ENCODE results near the gene PDS5A.
"Not testable (repeated sequence)": the region's sequence is repeated elsewhere in the genome, so short reads cannot be mapped to it uniquely, and the experiment has no call there.

The PDS5A gene

DNA sequence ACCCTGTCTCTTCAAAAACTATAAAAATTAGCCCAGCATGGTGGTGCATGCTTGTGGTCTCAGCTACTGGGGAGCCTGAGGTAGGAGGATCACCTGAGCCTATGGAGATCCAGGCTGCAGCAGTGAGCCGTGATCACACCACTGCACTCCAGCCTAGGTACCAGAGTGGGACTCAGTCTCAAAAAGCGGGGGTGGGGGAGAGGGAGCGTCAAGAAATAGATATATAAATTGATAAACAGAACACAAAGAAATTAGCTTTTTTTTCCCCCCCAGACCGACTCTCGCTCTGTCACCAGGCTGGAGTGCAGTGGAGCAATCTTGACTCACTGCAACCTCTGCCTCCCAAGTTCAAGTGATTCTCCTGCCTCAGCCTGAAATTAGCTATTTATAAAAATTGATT lies 14.1 kb downstream of the PDS5A start:
- DNase-seq = no peak

DNA sequence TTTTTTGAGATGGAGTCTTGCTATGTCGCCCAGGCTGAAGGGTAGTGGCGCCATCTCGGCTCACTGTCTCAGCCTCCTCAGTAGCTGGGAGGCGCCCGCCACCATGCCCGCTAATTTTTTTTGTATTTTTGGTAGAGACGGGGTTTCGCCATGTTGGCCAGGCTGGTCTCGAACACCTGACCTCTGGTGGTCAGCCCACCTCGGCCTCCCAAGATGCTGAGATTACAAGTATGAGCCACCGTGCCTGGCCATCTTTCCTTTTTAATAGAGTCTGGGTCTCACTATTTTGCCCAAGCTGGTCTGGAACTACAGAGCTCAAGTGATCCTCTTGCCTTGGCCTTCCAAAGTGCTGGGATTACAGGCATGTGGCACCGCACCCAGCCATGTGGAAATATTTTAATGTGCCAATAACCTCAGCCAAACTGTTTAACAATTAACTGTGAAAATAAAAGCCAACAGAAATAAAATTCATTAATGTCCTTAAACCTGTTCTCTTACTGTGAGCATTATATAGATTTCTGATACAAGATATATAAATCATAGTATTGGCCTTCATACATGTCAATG lies 16.3 kb downstream of the PDS5A start:
- DNase-seq = no peak

DNA sequence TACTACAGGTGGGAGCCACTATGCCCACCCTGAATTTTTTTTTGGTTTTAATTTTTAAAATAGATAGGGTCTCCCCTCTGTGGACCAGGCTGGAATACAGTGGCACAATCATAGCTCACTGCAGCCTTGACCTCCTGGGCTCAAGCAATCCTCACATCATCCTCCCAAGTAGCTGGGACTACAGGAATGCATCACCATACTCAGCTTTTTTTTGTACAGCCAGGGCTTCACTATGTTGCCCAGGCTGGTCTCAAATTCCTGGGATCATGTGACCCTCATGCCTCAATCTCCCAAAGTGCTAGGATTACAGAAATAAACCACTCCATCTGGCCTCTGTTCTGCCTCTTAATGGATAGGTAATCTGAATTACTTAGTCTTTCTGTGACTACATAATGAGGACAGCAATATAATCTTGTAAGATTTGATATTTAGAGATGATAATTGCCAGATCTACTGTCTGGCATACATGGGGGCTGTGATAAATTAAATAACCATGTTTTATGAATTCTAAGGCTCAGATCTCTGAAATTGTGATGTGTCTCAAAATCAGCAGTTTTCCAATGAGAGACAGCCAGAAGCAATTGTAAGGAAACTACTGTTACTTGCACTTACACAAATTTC lies 26.7 kb downstream of the PDS5A start:
- no peak for DNase-seq

DNA sequence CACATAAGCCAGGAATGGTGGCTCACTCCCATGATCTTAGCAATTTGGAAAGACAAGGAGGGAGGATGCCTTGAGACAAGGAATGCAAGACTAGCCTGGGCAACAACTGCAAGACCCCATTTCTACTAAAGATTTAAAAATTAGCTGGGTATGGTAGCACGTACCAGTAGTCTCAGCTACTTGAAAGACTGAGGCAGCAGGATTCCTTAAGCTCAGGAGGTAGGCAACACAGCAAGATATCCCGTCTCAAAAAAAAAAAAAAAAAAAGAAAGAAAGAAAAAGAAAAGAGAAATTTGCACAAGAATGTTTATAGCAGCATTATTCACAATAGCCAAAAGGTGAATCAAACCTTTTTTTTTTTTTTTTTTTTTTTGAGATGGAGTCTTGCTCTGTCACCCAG lies 29.7 kb downstream of the PDS5A start:
- no peak for DNase-seq

DNA sequence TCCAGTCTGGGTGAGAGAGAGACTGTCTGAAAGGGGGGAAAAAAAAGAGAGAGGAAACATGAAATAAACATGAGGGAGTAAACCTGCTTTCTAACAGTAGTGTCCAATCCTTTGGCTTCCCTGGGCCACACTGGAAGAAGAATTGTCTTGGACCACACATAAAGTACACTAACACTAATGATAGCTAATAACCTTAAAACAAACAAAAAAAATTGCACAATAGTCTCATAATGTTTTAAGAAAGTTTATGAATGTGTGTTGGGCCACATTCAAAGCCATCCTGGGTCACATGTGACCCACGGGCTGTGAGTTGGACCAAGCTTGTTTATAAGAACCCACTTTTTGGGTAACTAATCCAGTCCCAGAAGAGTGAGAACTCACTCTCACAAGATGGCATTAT lies 30.3 kb downstream of the PDS5A start:
- no peak for DNase-seq

DNA sequence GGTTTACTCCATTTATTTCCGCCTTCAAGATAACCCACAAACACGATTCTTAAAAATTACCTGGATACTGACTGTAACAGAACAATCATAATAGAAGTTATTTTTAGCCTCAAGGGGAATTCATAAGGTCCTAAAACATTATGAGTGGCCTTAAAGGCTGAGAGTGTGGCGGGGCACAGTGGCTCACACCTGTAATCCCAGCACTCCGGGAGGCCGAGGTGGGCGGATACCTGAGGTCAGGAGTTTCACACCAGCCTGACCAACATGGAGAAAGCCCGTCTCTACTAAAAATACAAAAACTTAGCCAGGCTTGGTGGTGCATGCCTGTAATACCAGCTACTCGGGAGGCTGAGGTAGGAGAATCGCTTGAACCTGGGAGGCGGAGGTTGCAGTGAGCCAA lies 33.5 kb downstream of the PDS5A start:
- not testable (repeated sequence) for DNase-seq

DNA sequence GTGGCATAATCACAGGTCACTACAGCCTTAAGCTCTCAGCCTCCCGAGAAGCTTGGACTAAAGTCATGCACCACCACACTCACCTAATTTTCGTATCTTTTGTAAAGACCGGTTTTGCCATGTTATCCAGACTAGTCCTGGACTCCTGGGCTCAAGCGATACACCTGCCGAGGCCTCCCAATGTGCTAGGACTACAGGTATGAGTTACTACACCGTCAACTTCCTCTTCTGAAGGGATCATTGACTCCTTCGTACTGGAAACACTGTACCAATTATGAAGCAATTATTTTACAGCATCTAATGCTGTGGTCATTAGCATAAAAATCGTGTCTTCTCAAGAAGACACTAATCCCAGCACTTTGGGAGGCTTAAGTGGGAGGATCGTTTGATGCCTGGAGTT lies 35.2 kb downstream of the PDS5A start:
- DNase-seq = no peak

DNA sequence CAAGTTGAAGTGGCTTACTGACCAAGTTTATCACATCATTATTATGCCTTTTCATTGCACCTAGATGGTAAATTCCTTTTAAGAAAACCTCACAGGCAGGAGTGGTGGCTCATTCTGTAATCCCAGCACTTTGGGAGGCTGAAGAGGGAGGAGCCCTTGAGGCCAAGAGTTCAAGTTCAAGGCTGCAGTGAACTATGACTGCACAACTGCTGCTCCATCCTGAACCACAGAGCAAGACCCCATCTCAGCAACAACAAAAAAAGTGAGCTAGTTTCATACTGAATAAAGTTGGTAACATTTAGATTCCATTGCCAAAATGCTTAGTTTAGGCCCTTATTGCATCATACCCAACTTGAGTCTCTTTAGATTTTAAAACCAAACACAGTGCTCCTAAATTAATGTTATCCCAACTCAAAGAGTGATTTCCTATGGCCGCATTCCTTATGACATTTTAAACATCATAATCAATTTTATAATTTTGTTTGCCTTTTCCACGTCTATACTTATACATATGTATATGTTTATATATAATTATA lies 36.0 kb downstream of the PDS5A start:
- DNase-seq = no peak

DNA sequence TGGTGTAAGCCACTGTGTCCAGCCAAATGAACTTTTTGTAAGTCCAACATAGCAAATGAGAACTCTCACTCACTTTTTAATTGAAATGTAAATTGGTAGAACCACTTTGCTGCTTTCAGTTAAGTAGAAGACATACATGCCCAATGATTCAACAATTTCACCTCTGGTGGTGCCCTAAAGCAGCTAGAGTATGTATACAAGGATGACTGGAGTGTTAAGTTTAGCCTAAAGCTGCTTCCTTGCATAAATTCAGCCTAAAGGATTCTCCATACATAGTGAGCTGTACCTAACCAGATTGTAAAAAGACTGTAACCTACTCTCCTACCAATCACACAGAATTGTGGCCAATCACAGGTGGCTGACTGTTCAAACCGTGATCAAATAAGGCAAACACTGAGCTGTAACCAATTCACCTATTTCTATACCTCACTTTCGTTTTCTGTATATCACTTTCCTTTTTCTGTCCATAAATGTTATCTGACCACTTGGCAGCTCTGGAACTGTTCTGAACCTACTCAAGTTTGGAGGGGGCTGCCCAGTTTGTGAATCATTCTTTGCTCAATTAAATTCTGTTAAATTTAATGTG lies 39.9 kb downstream of the PDS5A start:
- no peak for DNase-seq

DNA sequence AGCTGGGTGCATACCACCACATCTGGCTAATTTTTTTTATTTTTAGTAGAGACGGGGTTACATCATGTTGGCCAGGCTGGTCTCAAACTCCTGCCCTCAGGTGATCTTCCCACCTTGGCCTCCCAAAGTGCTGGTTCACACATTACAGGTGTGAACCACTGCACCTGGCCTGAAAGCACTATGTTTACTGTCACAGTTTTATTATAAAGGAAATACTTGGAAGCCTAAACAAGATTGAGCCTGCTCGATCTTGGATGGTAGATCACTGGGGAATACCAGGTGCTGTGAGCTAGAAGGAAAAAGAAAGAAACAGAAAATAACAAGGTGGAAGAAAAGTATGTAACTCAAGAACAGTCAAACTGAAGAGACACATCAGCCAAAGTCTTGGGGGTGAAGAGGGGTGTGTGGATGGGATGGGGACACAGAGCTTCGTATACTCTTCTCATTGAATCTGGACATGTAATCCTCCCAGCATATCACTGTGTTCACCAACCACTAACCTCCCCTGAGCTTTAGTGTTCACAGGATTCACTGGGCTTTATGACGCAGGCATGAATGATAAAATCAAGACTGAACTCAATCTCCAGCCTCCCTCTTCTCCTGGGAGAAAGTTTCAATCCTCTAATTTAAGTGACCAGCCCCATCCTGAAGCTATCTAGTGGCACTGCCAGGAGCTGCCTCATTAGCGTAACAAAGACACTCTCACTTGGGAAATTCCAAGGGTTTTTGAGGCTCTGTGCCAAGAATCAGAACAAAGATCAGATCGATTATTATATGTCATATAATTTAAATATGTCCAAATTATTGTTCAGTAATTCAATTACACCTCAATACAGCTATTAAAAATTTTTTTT lies 40.9 kb downstream of the PDS5A start:
- no peak for DNase-seq

DNA sequence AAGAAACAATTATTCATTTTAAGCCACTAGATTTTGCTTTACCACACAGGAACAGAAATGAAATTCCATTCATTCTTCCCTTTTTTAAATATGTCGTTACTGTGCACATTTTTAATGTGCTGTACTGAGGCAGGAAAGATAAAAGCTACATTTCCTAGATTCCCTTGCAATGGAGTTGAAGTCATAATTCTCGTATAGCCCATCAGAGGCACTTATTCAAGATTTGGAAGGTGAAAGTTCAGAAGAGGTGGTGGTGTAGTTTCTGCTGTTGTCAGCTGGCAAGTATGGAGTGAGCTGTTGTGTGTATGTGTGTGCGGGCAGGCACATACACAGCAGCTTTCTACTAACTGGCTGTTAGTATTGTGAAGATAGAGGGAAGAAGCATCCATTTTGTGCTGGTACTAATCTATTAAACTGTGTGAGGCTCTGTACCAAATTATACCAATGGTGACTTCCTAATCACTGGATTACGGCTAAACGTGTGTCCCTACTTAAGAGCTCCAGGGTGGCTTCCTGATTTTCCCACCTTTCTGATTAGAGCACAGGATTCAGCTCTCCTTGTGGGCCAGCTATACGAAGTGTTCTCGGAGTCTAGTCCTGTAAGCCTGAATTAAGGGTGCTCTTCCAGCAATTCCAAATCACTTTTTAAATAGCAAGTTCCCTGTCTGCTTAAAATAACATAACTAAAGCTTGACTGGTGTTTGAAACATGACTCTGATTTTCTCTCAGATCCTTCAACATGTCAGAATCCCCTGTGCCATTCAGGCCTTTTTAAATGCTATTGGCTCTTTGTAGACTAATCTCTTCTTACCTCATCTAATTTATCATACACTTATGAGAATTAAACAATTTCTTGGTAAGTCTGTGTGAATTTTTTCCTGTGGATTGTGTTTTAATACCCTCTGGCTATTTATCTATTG lies 43.8 kb downstream of the PDS5A start:
- DNase-seq = peak; percentile 71

DNA sequence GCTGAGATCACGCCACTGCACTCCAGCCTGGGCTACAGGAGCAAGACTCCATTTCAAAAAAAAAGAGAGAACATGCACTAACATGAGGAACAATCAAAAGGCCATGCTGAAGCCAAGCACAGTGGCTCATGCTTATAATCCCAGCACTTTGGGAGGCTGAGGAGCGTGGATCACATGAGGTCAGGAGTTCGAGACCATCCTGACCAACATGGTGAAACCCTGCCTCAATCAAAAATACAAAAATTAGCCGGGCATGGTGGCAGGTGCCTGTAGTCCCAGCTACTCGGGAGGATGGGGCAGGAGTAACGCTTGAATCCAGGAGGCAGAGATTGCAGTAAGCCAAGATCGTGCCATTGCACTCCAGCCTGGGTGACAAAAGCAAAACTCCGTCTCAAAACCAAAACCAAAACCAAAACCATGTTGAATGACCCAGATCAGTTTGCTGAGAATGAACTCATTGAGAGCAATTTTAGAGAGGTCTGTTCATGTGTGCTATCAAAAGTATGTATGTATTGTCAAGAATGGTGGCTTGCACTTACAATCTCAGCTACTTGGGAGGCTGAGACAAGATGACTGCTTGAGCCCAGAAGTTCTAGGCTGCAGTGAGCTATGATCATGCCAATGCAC lies 44.8 kb downstream of the PDS5A start:
- no peak for DNase-seq

DNA sequence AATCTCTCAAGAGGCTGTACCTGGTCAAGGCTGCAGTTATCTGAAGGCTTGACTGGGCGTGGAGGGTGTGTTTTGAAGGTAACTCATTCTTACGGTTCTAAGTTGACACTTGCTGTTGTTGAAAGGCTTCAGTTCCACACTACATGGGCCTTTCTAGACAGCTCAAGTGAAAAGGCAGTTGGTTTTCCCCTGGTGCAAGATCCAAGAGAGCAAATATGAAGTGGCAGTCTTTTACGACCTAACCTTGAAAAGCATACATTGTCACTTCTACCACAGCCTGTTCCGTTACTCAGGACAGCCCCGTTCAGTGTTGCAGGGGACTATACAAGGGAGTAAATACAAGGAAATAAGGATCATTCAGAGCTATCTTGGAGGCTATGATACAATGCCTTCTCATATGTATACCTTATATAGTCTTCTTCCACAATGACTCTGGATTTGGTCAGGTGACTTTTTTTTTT lies 46.2 kb downstream of the PDS5A start:
- no peak for DNase-seq

DNA sequence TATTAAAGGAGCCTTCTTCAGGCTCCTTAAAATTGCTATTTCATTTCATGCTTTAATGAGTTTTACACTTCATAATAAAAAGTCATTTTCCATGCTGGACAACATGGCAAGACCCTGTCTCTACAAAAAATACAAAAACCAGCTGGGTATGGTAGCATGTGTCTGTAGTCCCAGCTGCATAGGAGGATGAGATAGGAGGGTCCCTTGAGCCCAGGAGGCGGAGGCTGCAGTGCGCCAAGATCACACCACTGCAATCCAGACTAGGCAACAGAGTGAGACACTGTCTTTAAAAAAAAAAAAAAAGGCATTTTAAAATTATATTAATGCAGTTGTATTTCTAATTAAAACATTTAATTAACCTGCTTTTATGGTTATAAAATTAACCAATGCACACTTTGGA lies 49.2 kb downstream of the PDS5A start:
- DNase-seq = no peak

DNA sequence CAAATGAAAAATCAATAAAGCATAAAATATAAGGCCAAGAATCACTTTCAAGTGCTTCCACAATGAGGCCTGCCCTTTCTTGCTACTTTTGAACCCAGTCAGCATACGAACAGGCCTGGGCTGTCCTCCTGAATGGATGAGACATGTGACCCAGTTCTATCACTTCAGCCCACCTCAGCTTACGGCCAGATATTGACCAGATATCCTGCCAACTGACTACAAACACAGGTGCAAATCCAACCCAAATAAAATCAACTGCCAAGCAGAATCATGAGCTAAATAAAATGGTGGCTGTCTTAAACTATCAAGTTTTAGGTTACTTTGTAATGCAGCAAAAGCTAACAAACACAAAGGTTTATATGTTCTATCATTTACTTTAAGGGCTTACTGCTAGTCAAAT lies 53.7 kb downstream of the PDS5A start:
- DNase-seq = no peak

DNA sequence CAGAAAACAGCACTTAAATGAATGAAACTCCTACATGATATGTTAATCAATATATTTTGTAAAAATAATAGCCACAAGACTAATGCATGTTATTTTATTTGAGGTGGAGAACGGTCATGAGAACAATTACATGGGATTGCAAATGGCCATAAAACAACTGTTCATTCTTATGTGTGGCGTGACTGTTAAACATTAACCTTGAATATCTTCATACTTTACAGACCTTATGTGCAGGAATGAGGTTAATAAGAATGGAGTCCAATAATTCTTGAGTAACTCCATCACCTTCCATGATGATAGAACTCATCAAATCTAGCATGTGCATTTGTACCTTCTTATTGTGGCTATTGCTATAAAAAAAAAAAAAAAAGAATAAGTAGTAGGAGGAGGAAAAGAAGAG lies 55.3 kb downstream of the PDS5A start:
- DNase-seq = no peak

DNA sequence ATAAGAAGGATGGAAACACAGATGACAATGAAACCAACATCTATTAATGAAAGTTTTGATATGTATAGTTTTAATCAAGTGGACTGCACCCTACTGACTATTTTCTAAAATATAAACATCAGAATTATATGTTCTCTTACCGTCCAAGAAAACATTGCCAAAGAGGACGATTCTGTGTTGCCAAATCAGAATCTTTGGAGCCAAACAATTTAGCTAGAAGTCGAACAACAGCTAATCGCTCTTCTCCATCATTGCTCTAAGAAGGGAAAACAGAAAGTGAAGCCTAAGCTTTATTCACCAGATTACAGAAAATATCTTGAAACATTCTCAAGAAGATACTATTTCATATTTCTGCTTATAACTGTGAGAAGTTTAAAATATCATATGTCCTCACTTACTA lies 64.2 kb downstream of the PDS5A start:
- no peak for DNase-seq

DNA sequence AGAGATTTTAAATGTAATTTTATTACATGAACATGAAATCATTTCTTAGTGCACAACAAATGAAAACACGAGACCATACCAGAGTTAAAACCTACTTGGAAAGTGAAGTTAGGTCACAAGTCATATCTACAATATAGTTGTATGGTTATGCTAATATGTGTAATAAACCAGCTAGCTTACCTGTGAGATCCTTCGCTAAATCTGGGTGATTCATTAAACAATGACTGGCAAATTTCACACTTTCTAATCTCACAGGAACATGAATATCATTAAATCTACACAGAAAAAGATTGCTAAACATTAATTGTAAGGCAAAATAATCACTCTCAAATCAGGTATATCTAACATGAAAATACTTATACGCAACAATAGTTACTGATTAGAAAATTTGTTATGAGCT lies 67.6 kb downstream of the PDS5A start:
- DNase-seq = no peak

DNA sequence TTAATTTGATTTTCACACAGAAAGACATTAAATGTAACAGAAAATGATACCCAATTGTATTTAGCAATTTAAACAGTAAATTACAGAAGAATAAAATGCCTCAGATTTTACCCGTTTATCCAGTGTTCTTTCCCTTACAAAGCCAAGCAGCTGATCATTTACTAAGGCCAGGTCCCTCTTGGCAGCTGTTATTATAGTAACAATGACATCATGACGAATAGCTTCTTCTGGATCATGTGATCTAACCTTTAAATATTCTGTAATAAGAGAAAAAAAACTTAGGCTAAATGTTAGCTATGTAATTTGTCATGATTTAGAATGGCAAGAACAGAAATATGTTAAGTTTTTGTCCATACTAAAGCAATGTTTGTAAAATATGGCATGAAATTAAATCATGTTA lies 69.4 kb downstream of the PDS5A start:
- no peak for DNase-seq

DNA sequence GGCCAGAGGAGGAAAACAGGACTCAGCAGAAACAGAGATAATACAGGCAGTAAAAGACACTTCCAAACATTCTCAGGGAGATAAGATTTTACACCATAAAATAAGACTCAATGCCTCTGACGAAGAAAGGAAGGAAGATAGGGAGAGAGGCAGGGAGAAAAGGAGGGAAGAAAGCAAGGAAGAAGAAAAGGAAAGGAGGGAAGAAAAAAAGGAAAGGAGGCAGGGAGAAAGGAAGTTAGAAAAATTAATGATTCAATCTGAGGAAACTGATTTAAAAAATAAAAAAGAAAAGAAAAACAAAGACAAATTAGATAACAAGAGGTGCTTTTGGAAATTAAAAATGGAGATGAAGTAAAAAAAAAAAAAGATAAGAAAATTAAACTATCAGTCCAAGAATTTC lies 72.1 kb downstream of the PDS5A start:
- DNase-seq = no peak

DNA sequence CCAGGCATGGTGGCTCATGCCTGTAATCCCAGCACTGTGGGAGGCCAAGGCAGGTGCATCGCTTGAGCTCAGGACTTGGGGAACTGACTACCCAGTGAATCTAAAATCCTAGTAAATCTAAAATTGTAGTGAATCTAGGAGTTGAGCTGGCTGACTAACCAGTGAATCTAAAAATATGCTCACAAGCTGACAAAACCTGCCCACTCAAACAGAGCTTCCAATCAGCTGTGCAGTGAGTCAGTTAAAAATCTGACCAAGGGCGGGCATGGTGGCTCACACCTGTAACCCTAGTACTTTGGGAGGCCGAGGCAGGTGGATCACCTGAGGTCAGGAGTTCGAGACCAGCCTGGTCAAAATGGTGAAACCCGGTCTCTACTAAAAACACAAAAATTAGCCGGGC lies 72.7 kb downstream of the PDS5A start:
- not testable (repeated sequence) for DNase-seq

DNA sequence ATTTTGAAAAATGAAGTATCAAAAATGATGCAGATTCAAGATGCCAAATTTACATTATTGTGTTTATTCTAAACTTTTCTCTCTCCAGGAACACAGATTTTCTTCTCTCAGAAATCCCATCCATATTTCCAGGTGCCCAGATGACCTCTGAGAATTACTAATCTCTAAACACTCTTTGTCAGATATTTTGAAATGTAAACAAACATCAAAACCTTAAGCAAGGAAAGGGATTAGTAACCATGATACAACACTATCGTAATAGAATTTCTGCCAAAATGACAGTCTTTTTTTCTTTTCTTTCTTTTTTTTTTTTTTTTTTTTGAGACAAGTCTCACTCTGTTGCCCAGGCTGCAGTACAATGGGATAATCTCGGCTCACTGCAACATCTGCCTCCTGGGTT lies 76.7 kb downstream of the PDS5A start:
- DNase-seq = no peak

Measured in fibroblast of upper back skin (primary cell).